Stimulated activated naive B cell treated with anti-CD40 and anti-IgM and Interleukin-4, amounts not matched to agents 10 μg/mL and 1 μg/mL and 100 μg/mL, for 72 hours (primary cell): ENCODE results near the gene BRINP1.

ENCODE experiments used
- ATAC-seq, 2 donors: fragments of 150-1000 bp; cut with Tn5 transposase; replicated peaks; 2 replicates each; pipeline ENCODE4 v1.10.0; 2021; ENCODE audit warnings: moderate library complexity in 1 of 2
- DNase-seq: peaks from one replicate; pipeline ENCODE4 v3.0.0; 2021
- H3K27ac Mint-ChIP-seq: one replicate; pipeline ENCODE4 v1.8.0; 2022; ENCODE audit warnings: mild to moderate bottlenecking, mixed read lengths
- H3K27me3 Mint-ChIP-seq, 2 donors: one replicate each; pipeline ENCODE4 v1.8.0; 2022; ENCODE audit warnings: mixed read lengths in 2 of 2
- H3K36me3 Mint-ChIP-seq, 2 donors: one replicate each; pipeline ENCODE4 v1.8.0; 2022; ENCODE audit warnings: mixed read lengths in 2 of 2, mild to moderate bottlenecking in 1 of 2
- H3K4me1 Mint-ChIP-seq, 2 donors: one replicate each; pipeline ENCODE4 v1.8.0; 2022; ENCODE audit warnings: mixed read lengths in 2 of 2, mild to moderate bottlenecking in 1 of 2
- H3K4me3 Mint-ChIP-seq, 2 donors: one replicate each; pipeline ENCODE4 v1.8.0; 2022; ENCODE audit warnings: mild to moderate bottlenecking in 2 of 2, mixed read lengths in 2 of 2, moderate library complexity in 1 of 2
- H3K9me3 Mint-ChIP-seq, 2 donors: one replicate each; pipeline ENCODE4 v1.8.0; 2022; ENCODE audit warnings: mixed read lengths in 2 of 2, mild to moderate bottlenecking in 1 of 2

Gene BRINP1

GRCh38 chr9:119366909-119367682 lies 2.1 kb downstream of the BRINP1 start:
- H3K36me3 Mint-ChIP-seq = peaks cover 0 to 2% of the 10 kb centered on the region in 2 donors
- H3K27me3 Mint-ChIP-seq = peaks cover 40 to 48% of the 10 kb centered on the region in 2 donors
- H3K4me1 Mint-ChIP-seq = peaks cover 3 to 6% of the 10 kb centered on the region in 2 donors
- ATAC-seq (no peak), DNase-seq (no peak)
- H3K9me3 Mint-ChIP-seq = peaks cover 10 to 11% of the 10 kb centered on the region in 2 donors
- H3K27ac Mint-ChIP-seq = no peak overlapping the region
- H3K4me3 Mint-ChIP-seq = no peak overlapping the region

- peaks cover 29 to 36% of the 10 kb centered on the region in 2 donors for H3K27me3 Mint-ChIP-seq
- peaks cover 3 to 6% of the 10 kb centered on the region in 2 donors for H3K4me1 Mint-ChIP-seq
- H3K36me3 Mint-ChIP-seq = peaks cover 0 to 2% of the 10 kb centered on the region in 2 donors
- H3K27ac Mint-ChIP-seq = no peak overlapping the region
- peaks cover 4 to 5% of the 10 kb centered on the region in 2 donors for H3K9me3 Mint-ChIP-seq
- ATAC-seq = no peak
- DNase-seq = no peak
- no peak overlapping the region for H3K4me3 Mint-ChIP-seq
These were observed 3.8 kb downstream of the BRINP1 start for GRCh38 chr9:119365291-119366027.

DNA sequence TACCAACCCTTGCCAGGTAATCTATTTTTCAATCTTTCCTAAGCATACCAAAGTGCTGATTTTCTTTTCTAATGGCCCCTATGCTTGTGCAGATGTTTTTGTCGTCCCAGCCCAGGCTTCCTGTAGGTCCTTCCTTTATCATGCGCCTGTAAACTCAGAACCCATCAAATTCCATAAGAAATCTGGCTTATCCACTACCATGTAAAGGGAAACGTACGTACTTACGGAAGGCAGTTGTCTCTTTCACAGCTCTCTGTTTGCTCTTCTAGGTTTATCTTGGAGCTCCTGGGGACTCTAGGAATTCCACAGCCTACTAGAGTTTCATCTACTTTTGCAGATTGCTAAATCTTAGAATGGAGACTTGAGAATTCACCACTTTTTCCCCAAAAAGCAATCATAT lies 9.0 kb downstream of the BRINP1 start:
- Mint-ChIP-seq H3K36me3 (no peaks in the 10 kb centered on the region), H3K9me3 (peaks cover 0 to 2% of the 10 kb centered on the region in 2 donors), H3K27me3 (peaks cover 7 to 8% of the 10 kb centered on the region in 2 donors), H3K4me1 (no peaks in the 10 kb centered on the region), H3K4me3 (no peak overlapping the region), H3K27ac (no peak overlapping the region)
- ATAC-seq (no peak), DNase-seq (no peak)

- Mint-ChIP-seq H3K4me1 (no peaks in the 10 kb centered on the region), H3K36me3 (no peaks in the 10 kb centered on the region), H3K27me3 (no peaks in the 10 kb centered on the region), H3K4me3 (no peak overlapping the region), H3K9me3 (no peaks in the 10 kb centered on the region), H3K27ac (no peak overlapping the region)
- DNase-seq = no peak
- no peak for ATAC-seq
These were observed 11.7 kb downstream of the BRINP1 start for GRCh38 chr9:119357336-119358096.

- H3K36me3 Mint-ChIP-seq = no peaks in the 10 kb centered on the region
- H3K4me3 Mint-ChIP-seq = no peak overlapping the region
- peaks cover 0 to 7% of the 10 kb centered on the region in 2 donors for H3K4me1 Mint-ChIP-seq
- no peak for DNase-seq
- peaks cover 0 to 3% of the 10 kb centered on the region in 2 donors for H3K9me3 Mint-ChIP-seq
- peaks cover 6 to 14% of the 10 kb centered on the region in 2 donors for H3K27me3 Mint-ChIP-seq
- ATAC-seq = no peak
- no peak overlapping the region for H3K27ac Mint-ChIP-seq
These were observed 19.8 kb downstream of the BRINP1 start for GRCh38 chr9:119349351-119349825.

- Mint-ChIP-seq H3K36me3 (no peaks in the 10 kb centered on the region), H3K27ac (no peak overlapping the region), H3K27me3 (peaks cover 0 to 8% of the 10 kb centered on the region in 2 donors), H3K4me3 (no peak overlapping the region), H3K9me3 (peaks cover 0 to 2% of the 10 kb centered on the region in 2 donors), H3K4me1 (no peaks in the 10 kb centered on the region)
- ATAC-seq (no peak), DNase-seq (no peak)
These were observed 25.9 kb downstream of the BRINP1 start for GRCh38 chr9:119343059-119343990.

DNA sequence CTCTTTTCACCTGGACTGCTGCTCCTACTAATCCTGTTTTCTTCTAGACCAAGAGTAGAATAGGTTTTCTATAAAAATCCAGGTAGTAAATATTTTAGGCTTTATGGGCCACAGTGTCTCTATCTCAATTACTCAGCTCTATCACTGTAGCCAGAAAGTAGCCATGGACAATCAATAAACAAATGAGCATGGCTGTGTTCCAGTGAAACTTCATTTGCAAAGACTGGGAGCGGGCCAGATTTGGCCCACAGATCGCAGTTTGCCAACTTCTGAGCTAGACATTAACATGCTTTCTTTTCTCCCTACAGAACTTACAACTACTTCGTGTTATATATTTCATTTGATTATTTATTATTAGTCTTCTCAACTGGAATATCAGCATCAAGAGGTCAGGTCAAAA lies 30.2 kb downstream of the BRINP1 start:
- DNase-seq = no peak
- H3K27ac Mint-ChIP-seq = no peak overlapping the region
- no peaks in the 10 kb centered on the region for H3K4me1 Mint-ChIP-seq
- ATAC-seq = no peak
- H3K27me3 Mint-ChIP-seq = no peaks in the 10 kb centered on the region
- no peaks in the 10 kb centered on the region for H3K36me3 Mint-ChIP-seq
- H3K4me3 Mint-ChIP-seq = no peak overlapping the region
- H3K9me3 Mint-ChIP-seq = peaks cover 0 to 4% of the 10 kb centered on the region in 2 donors

DNA sequence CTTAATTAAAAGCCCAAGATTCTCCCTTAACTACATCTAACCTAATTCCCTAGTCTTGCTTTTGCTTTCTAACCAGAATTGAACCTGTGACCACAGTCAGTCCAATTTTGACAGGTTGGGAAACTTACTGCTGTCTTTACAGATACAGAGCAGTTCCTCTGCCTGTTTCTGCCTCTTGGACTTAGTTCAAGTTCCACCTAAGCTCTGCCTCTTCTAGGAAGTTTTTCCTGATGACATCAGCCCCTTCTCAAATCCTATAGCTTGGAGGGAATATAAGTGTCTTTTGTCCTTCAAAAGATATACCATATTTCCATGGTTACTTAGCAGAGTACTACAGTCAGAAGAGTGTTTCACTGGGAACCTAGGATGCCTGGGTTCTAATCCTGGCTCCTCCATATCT lies 31.7 kb downstream of the BRINP1 start:
- Mint-ChIP-seq H3K27me3 (no peaks in the 10 kb centered on the region), H3K27ac (no peak overlapping the region)
- ATAC-seq = no peak

DNA sequence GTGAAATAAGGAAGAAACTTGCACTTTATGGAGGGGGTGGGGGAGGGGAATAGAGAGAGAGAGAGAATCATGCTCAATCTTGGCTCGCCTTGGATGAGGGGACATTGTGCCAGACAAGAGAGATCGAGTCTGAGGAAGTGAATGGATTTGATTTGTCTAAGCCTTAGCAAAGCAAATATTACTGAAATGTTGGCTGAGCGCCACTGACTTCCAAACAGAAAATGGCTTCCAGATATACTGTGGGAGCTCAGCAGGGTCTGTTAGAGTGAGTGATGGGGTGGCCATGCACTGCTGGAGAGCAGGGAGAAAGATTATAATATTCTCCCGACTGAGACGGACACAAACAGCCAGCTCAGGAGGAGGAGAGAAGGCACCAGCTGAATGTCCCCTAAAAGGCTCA lies 34.5 kb downstream of the BRINP1 start:
- no peaks in the 10 kb centered on the region for H3K4me1 Mint-ChIP-seq
- DNase-seq (no peak), ATAC-seq (no peak)
- H3K9me3 Mint-ChIP-seq = peaks cover 5 to 8% of the 10 kb centered on the region in 2 donors
- no peak overlapping the region for H3K4me3 Mint-ChIP-seq
- H3K27me3 Mint-ChIP-seq = no peaks in the 10 kb centered on the region
- H3K36me3 Mint-ChIP-seq = no peaks in the 10 kb centered on the region
- H3K27ac Mint-ChIP-seq = no peak overlapping the region

More for the DNA sequence above, 31.7 kb downstream of the BRINP1 start:
- no peak for DNase-seq
- H3K36me3 Mint-ChIP-seq = no peaks in the 10 kb centered on the region
- H3K9me3 Mint-ChIP-seq = peaks cover 0 to 4% of the 10 kb centered on the region in 2 donors
- no peak overlapping the region for H3K4me3 Mint-ChIP-seq
- H3K4me1 Mint-ChIP-seq = no peaks in the 10 kb centered on the region

DNA sequence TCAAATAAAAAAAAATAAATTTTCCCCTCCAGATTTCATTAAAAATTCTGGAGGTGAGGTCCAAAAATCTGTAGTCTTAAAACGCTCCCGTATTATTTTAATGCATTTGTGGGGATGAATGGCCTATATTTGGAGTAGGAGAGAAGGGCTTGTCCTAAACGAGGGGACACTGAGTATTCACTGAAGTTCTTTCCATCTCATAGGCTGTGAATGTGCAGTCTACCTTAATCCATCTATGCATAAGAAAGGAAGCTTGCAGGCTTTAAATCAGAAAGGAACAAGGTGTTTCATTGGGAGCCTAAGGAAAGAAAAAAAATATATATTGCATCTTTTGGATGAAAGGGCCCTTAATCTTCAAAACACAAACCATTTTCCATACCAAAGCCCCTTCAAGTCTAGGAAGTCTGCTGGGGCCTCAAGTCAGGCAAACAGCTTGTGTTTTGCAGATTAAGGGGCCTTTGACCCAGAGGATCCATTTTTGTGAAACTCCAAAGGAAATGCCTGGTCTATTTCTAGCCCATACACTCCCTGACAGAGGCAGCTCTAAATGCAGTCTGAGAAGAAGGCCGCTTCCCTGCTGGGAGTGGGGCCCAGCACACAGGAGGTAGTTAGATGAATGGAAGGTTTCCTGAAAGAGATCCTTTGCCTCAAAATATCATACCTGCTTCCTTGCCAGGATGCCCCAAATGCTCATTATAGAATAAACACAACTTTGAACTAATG lies 35.6 kb downstream of the BRINP1 start:
- H3K27ac Mint-ChIP-seq = no peak overlapping the region
- no peak overlapping the region for H3K4me3 Mint-ChIP-seq
- no peaks in the 10 kb centered on the region for H3K27me3 Mint-ChIP-seq
- H3K9me3 Mint-ChIP-seq = peaks cover 6 to 8% of the 10 kb centered on the region in 2 donors
- DNase-seq (no peak), ATAC-seq (no peak)
- H3K4me1 Mint-ChIP-seq = no peaks in the 10 kb centered on the region
- H3K36me3 Mint-ChIP-seq = no peaks in the 10 kb centered on the region

GRCh38 chr9:119332522-119332921 lies 36.7 kb downstream of the BRINP1 start:
- ATAC-seq (no peak), DNase-seq (no peak)
- no peak overlapping the region for H3K27ac Mint-ChIP-seq
- no peaks in the 10 kb centered on the region for H3K36me3 Mint-ChIP-seq
- no peaks in the 10 kb centered on the region for H3K27me3 Mint-ChIP-seq
- no peak overlapping the region for H3K4me3 Mint-ChIP-seq
- H3K4me1 Mint-ChIP-seq = no peaks in the 10 kb centered on the region
- H3K9me3 Mint-ChIP-seq = peaks cover 13% of the 10 kb centered on the region in 2 donors

GRCh38 chr9:119322184-119322583 lies 47.1 kb downstream of the BRINP1 start:
- H3K27ac Mint-ChIP-seq = no peak overlapping the region
- H3K27me3 Mint-ChIP-seq = no peaks in the 10 kb centered on the region
- no peaks in the 10 kb centered on the region for H3K36me3 Mint-ChIP-seq
- ATAC-seq (no peak), DNase-seq (no peak)
- no peak overlapping the region for H3K4me3 Mint-ChIP-seq
- H3K4me1 Mint-ChIP-seq = no peaks in the 10 kb centered on the region
- H3K9me3 Mint-ChIP-seq = peaks cover 3 to 9% of the 10 kb centered on the region in 2 donors

- no peaks in the 10 kb centered on the region for H3K27me3 Mint-ChIP-seq
These were observed 50.9 kb downstream of the BRINP1 start for GRCh38 chr9:119318371-119318770.

More at GRCh38 chr9:119318371-119318770, 50.9 kb downstream of the BRINP1 start:
- no peaks in the 10 kb centered on the region for H3K4me1 Mint-ChIP-seq
- no peak overlapping the region for H3K4me3 Mint-ChIP-seq
- DNase-seq = no peak
- H3K36me3 Mint-ChIP-seq = no peaks in the 10 kb centered on the region
- no peak overlapping the region for H3K27ac Mint-ChIP-seq
- ATAC-seq = no peak
- H3K9me3 Mint-ChIP-seq = peaks cover 0 to 2% of the 10 kb centered on the region in 2 donors
